Spinal cord (tissue), 10 donors: ENCODE data around the gene MMP17. TPM values are rescaled to one million over a fixed set of nuclear protein-coding genes. Genes with fewer than 3 reads are reported as not detected.

Experiments
- DNase-seq, 6 donors: peaks; one replicate each; pipeline versions ENCODE4 v3.0.0 to v3.0.0-alpha.2; 2013 to 2015; ENCODE audit warnings: low spot score in 6 of 6, low read depth in 4 of 6
- H3K27ac ChIP-seq: one replicate; pipeline ENCODE4 v1.5.1; 2013; ENCODE audit warnings: low read depth, low read length, control low read depth
- H3K27me3 ChIP-seq: one replicate; pipeline ENCODE4 v1.6.1; 2013; ENCODE audit warnings: low read length; ENCODE audit not compliant: control insufficient read depth, insufficient read depth
- H3K36me3 ChIP-seq: one replicate; pipeline ENCODE4 v1.6.1; 2013; ENCODE audit warnings: low read length; ENCODE audit not compliant: control insufficient read depth, insufficient read depth
- H3K4me1 ChIP-seq: one replicate; pipeline ENCODE4 v1.6.1; 2013; ENCODE audit warnings: low read length; ENCODE audit not compliant: control insufficient read depth, insufficient read depth
- H3K4me3 ChIP-seq: one replicate; pipeline ENCODE4 v1.5.1; 2013; ENCODE audit warnings: low read depth, low read length, control low read depth
- H3K9me3 ChIP-seq: one replicate; pipeline ENCODE4 v1.6.1; 2013; ENCODE audit warnings: low read length; ENCODE audit not compliant: control insufficient read depth, insufficient read depth
- WGBS: methylation state at CpG from one replicate; pipeline ENCODE4 v1.1.5; 2013; ENCODE audit warnings: missing lambda C conversion rate; ENCODE audit not compliant: insufficient coverage; 5-methylcytosine and 5-hydroxymethylcytosine counted together
- polyA plus RNA-seq, 2 donors: library from polyadenylated mRNA; unstranded; fragments of 120-200 nt; gene quantifications; one replicate each; pipeline ENCODE4 v1.2.1, GENCODE V29; 2013; ENCODE audit not compliant: insufficient read length in 2 of 2
- total RNA-seq, 2 donors: library from RNA; depleted of rRNA in 1 of 2; stranded (reverse); fragments of 120-200 nt in 1 of 2; fragments of >200 nt in 1 of 2; gene quantifications; one replicate each; pipeline versions ENCODE4 v1.2.3 to v1.2.4, GENCODE V29; 2013 to 2014
- donor health status: healthy.

The MMP17 gene
- total and polyA plus RNA-seq, 4 donors = 16.5 to 98.3 (median 42.1) TPM

DNA sequence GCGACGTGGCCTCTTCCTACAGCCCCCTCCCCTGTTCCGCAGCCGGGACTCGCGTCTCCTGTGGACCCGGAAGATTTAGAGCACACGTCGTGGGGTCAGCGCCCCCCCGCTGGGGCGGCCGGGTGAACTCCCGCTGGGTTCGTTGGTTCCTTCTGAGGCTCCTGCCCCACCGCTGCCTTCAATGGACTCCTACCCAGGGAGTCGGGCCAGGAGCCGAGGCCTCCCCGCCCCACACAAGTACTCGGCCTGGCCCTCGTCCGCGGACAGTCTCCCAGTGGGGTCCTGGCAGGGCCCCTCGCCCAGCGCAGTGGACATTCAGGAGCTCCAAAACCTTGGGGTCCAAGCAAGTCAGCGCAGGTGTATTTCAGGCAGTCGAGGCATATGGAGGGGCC lies 1.2 kb downstream of the MMP17 start:
- H3K27ac ChIP-seq = peak overlapping the region; percentile 67
- H3K36me3 ChIP-seq = peaks cover 6% of the 10 kb centered on the region
- no peaks in the 10 kb centered on the region for H3K9me3 ChIP-seq
- peak overlapping the region; percentile 62 for H3K4me3 ChIP-seq
- 11% methylated on average over 27 of the region's 27 CpGs for WGBS
- DNase-seq = peak in 2 of 6 donors; percentile 34 to 46
- H3K27me3 ChIP-seq = peaks cover 7% of the 10 kb centered on the region
- peaks cover 70% of the 10 kb centered on the region for H3K4me1 ChIP-seq

DNA sequence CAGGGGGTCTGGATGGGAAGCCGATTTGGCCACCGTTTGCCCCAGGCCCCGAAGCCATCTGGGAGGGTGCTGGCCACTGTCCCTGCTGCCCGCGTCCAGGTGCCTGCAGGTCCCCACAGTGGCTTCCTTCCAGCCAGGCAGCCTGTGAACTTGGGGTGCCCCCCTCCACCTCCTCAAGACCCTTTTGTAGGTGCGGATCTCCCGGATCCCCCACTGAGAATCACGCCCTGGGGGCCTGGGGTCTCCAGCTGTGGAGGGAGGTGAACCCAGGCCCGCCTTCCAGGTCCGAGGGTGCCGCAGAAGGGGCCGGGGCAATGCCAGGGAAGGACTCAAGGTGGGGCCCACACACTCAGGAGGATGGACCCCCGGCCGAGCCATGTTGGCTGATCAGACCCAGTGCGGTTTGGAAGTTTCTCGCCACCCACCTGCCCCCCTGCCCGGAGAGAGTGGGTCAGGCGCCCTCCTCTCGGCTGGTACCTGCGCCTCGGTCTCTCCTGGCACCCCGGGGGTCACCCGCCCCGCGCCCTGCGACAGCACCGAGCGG lies 1.7 kb downstream of the MMP17 start:
- WGBS = 10% methylated on average over 28 of the region's 28 CpGs
- Histone ChIP-seq H3K4me3 (peak overlapping the region; percentile 62), H3K9me3 (no peaks in the 10 kb centered on the region), H3K27ac (peak overlapping the region; percentile 67), H3K27me3 (peaks cover 7% of the 10 kb centered on the region), H3K36me3 (peaks cover 10% of the 10 kb centered on the region), H3K4me1 (peaks cover 75% of the 10 kb centered on the region)
- peak in 2 of 6 donors; percentile 23 to 37 for DNase-seq

DNA sequence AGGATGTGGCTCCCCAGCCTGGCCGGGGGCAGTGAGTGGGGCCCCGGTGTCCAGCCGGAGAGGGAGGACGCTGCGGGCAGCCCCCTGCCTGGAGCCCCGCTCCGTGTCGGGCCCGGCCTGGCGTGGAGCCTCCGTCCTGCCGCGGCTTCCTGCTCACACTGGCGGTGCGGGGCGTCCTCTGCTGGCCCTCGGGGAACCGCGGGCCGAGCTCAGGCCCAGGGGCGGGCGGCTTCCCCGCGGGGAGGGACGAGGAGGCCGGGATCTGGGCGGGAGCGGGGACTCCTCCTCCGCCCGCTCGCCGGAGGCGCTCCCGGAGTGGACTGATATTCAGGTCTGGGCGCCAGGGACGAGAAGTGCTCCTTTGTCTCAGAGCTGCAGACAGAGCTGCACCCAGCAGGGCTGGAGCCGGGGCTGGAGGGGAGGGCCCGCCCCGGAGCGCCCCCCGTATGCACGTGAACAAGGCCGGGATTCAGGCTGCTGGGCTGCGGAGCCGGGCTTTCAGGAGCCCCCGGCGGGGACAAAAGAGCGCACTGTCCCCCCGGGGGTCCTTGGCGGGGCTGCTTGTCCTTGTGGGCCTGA lies 2.2 kb downstream of the MMP17 start:
- Histone ChIP-seq H3K27me3 (peaks cover 7% of the 10 kb centered on the region), H3K27ac (peak overlapping the region; percentile 88), H3K4me1 (peaks cover 72% of the 10 kb centered on the region), H3K9me3 (no peaks in the 10 kb centered on the region), H3K36me3 (peaks cover 13% of the 10 kb centered on the region), H3K4me3 (peak overlapping the region; percentile 62)
- 0% methylated on average over 50 of the region's 50 CpGs for WGBS
- DNase-seq = peak in 4 of 6 donors; percentile 47 to 91 (median 72)

DNA sequence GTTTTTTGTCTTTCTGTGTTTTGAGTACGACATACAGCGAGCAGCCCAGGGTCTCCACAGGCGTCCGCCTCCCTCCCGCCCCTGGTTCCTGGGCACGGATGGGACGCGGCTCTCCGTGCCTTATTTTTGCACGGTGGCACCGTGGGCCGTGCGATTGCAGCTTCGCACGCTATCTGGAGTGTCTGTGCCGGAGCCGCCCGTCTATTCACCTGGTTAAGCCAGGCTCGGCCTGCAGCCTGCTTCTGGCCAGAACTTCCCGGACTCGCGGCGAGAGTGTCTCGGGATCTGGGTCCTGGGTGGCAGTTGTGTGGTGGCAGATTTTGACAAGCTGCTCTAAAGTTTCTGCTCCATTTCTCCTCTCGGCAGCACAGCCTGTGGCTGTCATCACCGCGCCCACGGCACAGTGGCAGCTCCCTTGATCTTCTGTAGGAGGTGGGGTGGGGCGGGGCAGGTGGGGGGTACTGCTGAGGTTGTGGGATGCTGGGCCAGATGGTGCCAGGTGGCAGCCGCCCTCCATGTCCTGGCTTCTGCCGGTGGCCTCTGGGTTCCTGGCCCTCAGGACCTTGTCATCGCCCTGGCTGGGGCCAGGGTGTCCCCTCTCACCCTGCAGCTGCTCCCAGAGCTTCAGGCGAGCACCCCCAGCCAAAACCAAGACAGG lies 2.9 kb downstream of the MMP17 start:
- WGBS = 8% methylated on average over 32 of the region's 33 CpGs
- Histone ChIP-seq H3K4me1 (peaks cover 70% of the 10 kb centered on the region), H3K27me3 (peaks cover 7% of the 10 kb centered on the region), H3K9me3 (no peaks in the 10 kb centered on the region), H3K4me3 (peak overlapping the region; percentile 62), H3K27ac (peak overlapping the region; percentile 88), H3K36me3 (peaks cover 16% of the 10 kb centered on the region)
- no peak for DNase-seq

DNA sequence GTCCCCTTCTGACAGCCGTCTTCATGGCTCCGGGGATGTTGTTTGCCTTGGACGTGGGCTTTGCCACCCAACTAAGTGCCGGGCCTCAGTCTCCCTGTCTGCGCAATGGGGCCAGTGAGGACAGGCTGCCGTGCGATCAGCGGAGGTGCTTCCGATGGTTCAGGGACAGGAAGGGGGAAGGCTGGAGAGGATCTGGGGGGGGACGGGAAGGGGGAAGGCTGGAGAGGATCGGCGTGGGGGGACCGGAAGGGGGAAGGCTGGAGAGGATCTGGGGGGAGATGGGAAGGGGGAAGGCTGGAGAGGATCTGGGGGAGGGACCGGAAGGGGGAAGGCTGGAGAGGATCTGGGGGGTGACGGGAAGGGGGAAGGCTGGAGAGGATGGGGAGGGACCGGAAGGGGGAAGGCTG lies 3.4 kb downstream of the MMP17 start:
- H3K9me3 ChIP-seq = no peaks in the 10 kb centered on the region
- peak overlapping the region; percentile 62 for H3K4me3 ChIP-seq
- H3K27ac ChIP-seq = peak overlapping the region; percentile 88
- peaks cover 68% of the 10 kb centered on the region for H3K4me1 ChIP-seq
- 50% methylated on average over 1 of the region's 16 CpGs for WGBS
- DNase-seq = peak in 1 of 6 donors; percentile 47
- peaks cover 16% of the 10 kb centered on the region for H3K36me3 ChIP-seq
- peaks cover 7% of the 10 kb centered on the region for H3K27me3 ChIP-seq

DNA sequence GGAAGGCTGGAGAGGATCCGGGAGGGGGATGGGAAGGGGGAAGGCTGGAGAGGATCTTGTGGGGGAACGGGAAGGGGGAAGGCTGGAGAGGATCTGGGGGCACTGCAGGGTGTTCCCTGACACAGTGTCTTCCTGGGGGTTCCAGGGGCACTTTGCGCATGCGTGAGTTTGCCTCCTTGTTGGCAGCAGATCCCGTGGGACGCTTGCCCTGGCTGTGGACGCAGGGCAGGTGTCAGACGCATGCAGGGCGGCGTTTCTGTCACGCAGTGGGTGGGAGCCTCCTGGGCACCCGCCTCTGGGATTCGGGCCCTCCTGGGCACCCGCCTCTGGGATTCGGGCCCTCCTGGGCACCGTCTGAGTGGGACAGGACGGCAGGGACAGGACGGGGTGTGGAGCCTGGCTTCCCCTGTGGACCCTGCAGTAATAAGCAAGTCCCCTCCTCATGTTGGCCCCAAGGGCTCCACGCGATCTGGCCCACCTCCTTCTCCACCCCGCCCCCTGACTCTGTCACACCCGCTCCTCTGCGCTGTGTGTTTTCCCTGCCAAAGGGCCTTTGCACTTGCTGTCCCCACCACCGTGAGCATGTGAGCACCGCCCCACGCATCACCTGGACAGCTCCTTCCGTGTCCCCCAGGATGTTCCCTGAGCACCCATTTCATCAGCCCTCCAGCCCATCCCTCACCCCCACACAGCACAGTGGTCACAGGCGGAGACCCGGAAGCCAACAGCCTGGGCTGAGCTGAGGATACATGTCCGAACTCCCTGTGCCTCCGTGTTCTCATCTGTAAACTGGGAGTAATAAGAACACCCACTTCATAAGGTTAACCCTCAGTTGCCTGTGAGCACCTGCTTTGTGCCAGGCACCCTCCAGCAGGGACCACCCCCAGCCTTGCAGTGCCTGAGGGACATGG lies 4.4 kb downstream of the MMP17 start:
- no peaks in the 10 kb centered on the region for H3K9me3 ChIP-seq
- peaks cover 7% of the 10 kb centered on the region for H3K27me3 ChIP-seq
- WGBS = 64% methylated on average over 30 of the region's 31 CpGs
- peaks cover 16% of the 10 kb centered on the region for H3K36me3 ChIP-seq
- H3K27ac ChIP-seq = no peak overlapping the region
- no peak overlapping the region for H3K4me3 ChIP-seq
- H3K4me1 ChIP-seq = peaks cover 73% of the 10 kb centered on the region
- DNase-seq = peak in 1 of 6 donors; percentile 63

DNA sequence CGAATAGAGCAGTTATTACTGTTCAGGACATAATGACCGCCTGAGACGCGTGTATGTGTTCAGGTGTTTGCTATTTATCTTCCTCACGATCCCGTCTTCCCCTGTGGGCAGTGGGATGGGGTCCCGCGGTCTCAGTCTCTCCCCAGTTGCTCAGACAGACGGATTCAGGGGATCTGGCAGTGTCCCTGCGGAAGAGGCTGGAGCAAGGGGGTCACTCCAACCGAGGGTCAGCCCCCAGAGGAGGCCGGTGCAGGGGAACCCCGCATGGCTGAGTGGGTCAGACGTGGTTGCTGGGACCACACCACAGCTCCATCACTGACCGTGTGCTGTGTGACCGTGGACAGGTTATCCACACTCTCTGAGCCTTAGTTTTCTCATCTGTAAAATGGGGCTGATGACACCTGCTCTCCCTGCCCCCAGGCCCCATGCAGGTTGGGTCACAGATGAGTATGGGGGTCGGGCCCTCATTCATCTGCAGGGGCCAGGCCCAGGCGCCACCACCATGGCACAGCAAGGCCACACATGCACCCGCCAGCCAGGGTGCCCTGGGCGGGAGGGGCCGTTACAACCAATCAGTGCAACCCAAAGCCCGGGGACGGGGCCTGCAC lies 5.2 kb downstream of the MMP17 start:
- WGBS = 85% methylated on average over 21 of the region's 23 CpGs
- Histone ChIP-seq H3K4me1 (peaks cover 76% of the 10 kb centered on the region), H3K27me3 (peaks cover 7% of the 10 kb centered on the region), H3K4me3 (no peak overlapping the region), H3K27ac (no peak overlapping the region), H3K9me3 (no peaks in the 10 kb centered on the region), H3K36me3 (peaks cover 22% of the 10 kb centered on the region)
- DNase-seq = no peak

DNA sequence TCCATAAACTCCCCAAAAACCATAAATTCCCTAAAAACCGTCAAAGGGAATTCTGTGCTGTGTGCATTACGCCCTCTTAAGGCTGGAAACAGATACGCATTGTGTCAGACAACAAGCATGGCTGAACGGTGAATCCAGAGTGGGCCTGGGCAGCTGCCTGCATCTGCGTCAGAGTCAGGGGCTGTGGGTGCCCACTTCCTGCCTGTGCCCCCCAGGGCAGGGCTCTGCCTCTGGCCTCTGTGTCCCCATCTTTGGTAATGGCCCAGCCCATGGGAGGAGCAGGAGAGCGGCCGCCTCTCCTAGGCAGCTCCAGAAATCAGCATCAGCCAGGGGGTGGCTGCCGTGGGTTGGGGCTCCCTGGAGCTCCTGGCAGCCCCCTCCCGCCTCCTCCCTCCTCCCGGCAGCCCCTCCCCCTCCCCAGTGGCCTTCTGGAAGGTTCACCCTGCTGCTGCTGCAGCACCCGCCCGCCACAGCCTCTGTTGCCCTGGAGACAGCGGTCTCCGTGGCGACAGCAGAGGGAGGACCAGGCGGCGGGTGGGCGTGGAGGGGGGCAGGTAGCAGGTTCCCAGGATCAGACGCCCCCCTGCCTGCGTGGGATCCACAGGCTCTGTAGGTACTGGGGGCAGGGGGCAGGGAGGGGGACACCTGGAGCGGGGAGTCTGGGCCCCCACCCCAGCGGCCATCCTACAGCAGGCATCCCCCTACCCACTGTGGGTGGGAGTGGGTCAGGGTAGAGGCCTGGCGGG lies 5.9 kb downstream of the MMP17 start:
- peaks cover 28% of the 10 kb centered on the region for H3K36me3 ChIP-seq
- peaks cover 6% of the 10 kb centered on the region for H3K27me3 ChIP-seq
- H3K27ac ChIP-seq = no peak overlapping the region
- no peak overlapping the region for H3K4me3 ChIP-seq
- DNase-seq = peak in 3 of 6 donors; percentile 35 to 87 (median 70)
- peaks cover 74% of the 10 kb centered on the region for H3K4me1 ChIP-seq
- WGBS = 19% methylated on average over 18 of the region's 23 CpGs
- no peaks in the 10 kb centered on the region for H3K9me3 ChIP-seq
